Activated CD4-positive, alpha-beta T cell treated with anti-CD3 and anti-CD28 coated beads, Interleukin-2, Interleukin-4, amounts not matched to agents 100 ng/mL and 50 ng/mL, durations not matched to agents 16 hours and 8 hours (primary cell): ENCODE data around the gene EXOC4.

Experiments used
- DNase-seq: peaks from one replicate; pipeline ENCODE4 v3.0.0-alpha.2; 2020; ENCODE audit warnings: low spot score

Gene EXOC4

GRCh38 chr7:133539016-133539415, 286.1 kb downstream of the EXOC4 start:
- no peak for DNase-seq

- no peak for DNase-seq
These were observed 287.4 kb downstream of the EXOC4 start for GRCh38 chr7:133540096-133540860.

- DNase-seq = no peak
These were observed 289.4 kb downstream of the EXOC4 start for GRCh38 chr7:133542209-133542780.

GRCh38 chr7:133543657-133544056, 290.8 kb downstream of the EXOC4 start:
- DNase-seq = no peak

GRCh38 chr7:133545618-133546017, 292.7 kb downstream of the EXOC4 start:
- no peak for DNase-seq

- no peak for DNase-seq
These were observed 295.1 kb downstream of the EXOC4 start for GRCh38 chr7:133547981-133548380.

- no peak for DNase-seq
These were observed 296.8 kb downstream of the EXOC4 start for GRCh38 chr7:133549633-133550032.

GRCh38 chr7:133550145-133550544, 297.3 kb downstream of the EXOC4 start:
- DNase-seq = no peak

- DNase-seq = no peak
These were observed 297.9 kb downstream of the EXOC4 start for GRCh38 chr7:133550811-133551210.

- DNase-seq = no peak
These were observed 298.6 kb downstream of the EXOC4 start for GRCh38 chr7:133551466-133551865.

GRCh38 chr7:133552079-133552478, 299.2 kb downstream of the EXOC4 start:
- no peak for DNase-seq

GRCh38 chr7:133554330-133554729, 301.5 kb downstream of the EXOC4 start:
- no peak for DNase-seq

GRCh38 chr7:133556048-133556447, 303.2 kb downstream of the EXOC4 start:
- no peak for DNase-seq

- DNase-seq = no peak
These were observed 303.7 kb downstream of the EXOC4 start for GRCh38 chr7:133556553-133556952.

GRCh38 chr7:133560900-133561299, 308.0 kb downstream of the EXOC4 start:
- peak; percentile 45 for DNase-seq

GRCh38 chr7:133561396-133561795, 308.5 kb downstream of the EXOC4 start:
- DNase-seq = no peak

GRCh38 chr7:133562621-133563020, 309.7 kb downstream of the EXOC4 start:
- DNase-seq = no peak

- DNase-seq = no peak
These were observed 310.4 kb downstream of the EXOC4 start for GRCh38 chr7:133563251-133563650.

- no peak for DNase-seq
These were observed 311.6 kb downstream of the EXOC4 start for GRCh38 chr7:133564484-133564883.

GRCh38 chr7:133568544-133568943, 315.7 kb downstream of the EXOC4 start:
- no peak for DNase-seq

- DNase-seq = no peak
These were observed 317.4 kb downstream of the EXOC4 start for GRCh38 chr7:133570321-133570720.

- DNase-seq = no peak
These were observed 318.2 kb downstream of the EXOC4 start for GRCh38 chr7:133571076-133571475.

GRCh38 chr7:133572087-133572486, 319.2 kb downstream of the EXOC4 start:
- no peak for DNase-seq

- DNase-seq = no peak
These were observed 320.0 kb downstream of the EXOC4 start for GRCh38 chr7:133572843-133573242.
